Measurements from ENCODE around the gene RCC1. TPM values are rescaled to one million over a fixed set of nuclear protein-coding genes. Genes with fewer than 3 reads are reported as not detected.
"Not testable (repeated sequence)": the region's sequence is repeated elsewhere in the genome, so short reads cannot be mapped to it uniquely, and the experiment has no call there.

Gene RCC1
- 35.1 TPM for total RNA-seq

GRCh38 chr1:28505406-28506187 lies at the start of gene RCC1:
Gene RCC1 (plus strand): TSS chr1:28506043. CDS start chr1:28529867, 23,824 bp downstream.
- DNase-seq (ENCODE audit: low spot score), result peak; percentile 97

GRCh38 chr1:28456078-28456477 lies 49.8 kb upstream of the RCC1 start:
- DNase-seq (ENCODE audit: low spot score), result no peak

GRCh38 chr1:28457678-28458077 lies 48.2 kb upstream of the RCC1 start:
- DNase-seq (ENCODE audit: low spot score), result no peak

- no peak for DNase-seq (ENCODE audit: low spot score)
These were observed 47.3 kb upstream of the RCC1 start for GRCh38 chr1:28458237-28459228.

- no peak for DNase-seq (ENCODE audit: low spot score)
These were observed 39.5 kb upstream of the RCC1 start for GRCh38 chr1:28466226-28466778.

- DNase-seq (ENCODE audit: low spot score), result no peak
These were observed 35.7 kb upstream of the RCC1 start for GRCh38 chr1:28470146-28470545.

- DNase-seq (ENCODE audit: low spot score), result not testable (repeated sequence)
These were observed 26.3 kb upstream of the RCC1 start for GRCh38 chr1:28479497-28479896.

GRCh38 chr1:28480308-28480707 lies 25.5 kb upstream of the RCC1 start:
- no peak for DNase-seq (ENCODE audit: low spot score)

GRCh38 chr1:28482138-28482537 lies 23.7 kb upstream of the RCC1 start:
- DNase-seq (ENCODE audit: low spot score), result no peak

GRCh38 chr1:28482702-28483101 lies 23.1 kb upstream of the RCC1 start:
- no peak for DNase-seq (ENCODE audit: low spot score)

GRCh38 chr1:28494737-28495136 lies 11.1 kb upstream of the RCC1 start:
- DNase-seq (ENCODE audit: low spot score), result no peak

GRCh38 chr1:28499553-28499952 lies 6.3 kb upstream of the RCC1 start:
- no peak for DNase-seq (ENCODE audit: low spot score)

- DNase-seq (ENCODE audit: low spot score), result no peak
These were observed 3.9 kb upstream of the RCC1 start for GRCh38 chr1:28501925-28502324.

- no peak for DNase-seq (ENCODE audit: low spot score)
These were observed 2.7 kb upstream of the RCC1 start for GRCh38 chr1:28503117-28503516.

- no peak for DNase-seq (ENCODE audit: low spot score)
These were observed 1.0 kb downstream of the RCC1 start for GRCh38 chr1:28506907-28507246.

- DNase-seq (ENCODE audit: low spot score), result no peak
These were observed 1.4 kb downstream of the RCC1 start for GRCh38 chr1:28507247-28507645.

- DNase-seq (ENCODE audit: low spot score), result no peak
These were observed 2.0 kb downstream of the RCC1 start for GRCh38 chr1:28507646-28508434.

GRCh38 chr1:28508435-28508754 lies 2.6 kb downstream of the RCC1 start:
- no peak for DNase-seq (ENCODE audit: low spot score)

GRCh38 chr1:28509705-28510272 lies 3.9 kb downstream of the RCC1 start:
- no peak for DNase-seq (ENCODE audit: low spot score)

- no peak for DNase-seq (ENCODE audit: low spot score)
These were observed 4.6 kb downstream of the RCC1 start for GRCh38 chr1:28510273-28510969.

GRCh38 chr1:28510970-28511440 lies 5.2 kb downstream of the RCC1 start:
- DNase-seq (ENCODE audit: low spot score), result no peak

Measured in ureter (tissue), 1 donor.